BLaER1 (cell line): ENCODE results near the gene MAP1LC3B.

Experiments
- H3K27ac ChIP-seq: shearing (Covaris generic); formaldehyde crosslinking; 2 replicates; pipeline ENCODE4 v1.8.1; 2022
- H3K27me3 ChIP-seq: shearing (Covaris generic); formaldehyde crosslinking; 2 replicates; pipeline ENCODE4 v1.8.1; 2022
- H3K36me3 ChIP-seq: shearing (Covaris generic); formaldehyde crosslinking; 2 replicates; pipeline ENCODE4 v1.8.1; 2022
- H3K4me1 ChIP-seq: shearing (Covaris generic); formaldehyde crosslinking; 2 replicates; pipeline ENCODE4 v1.8.1; 2022
- H3K4me2 ChIP-seq: shearing (Covaris generic); formaldehyde crosslinking; 2 replicates; pipeline ENCODE4 v1.8.1; 2022
- H3K4me3 ChIP-seq: shearing (Covaris generic); formaldehyde crosslinking; 2 replicates; pipeline ENCODE4 v1.8.1; 2022
- H3K9ac ChIP-seq: shearing (Covaris generic); formaldehyde crosslinking; 2 replicates; pipeline ENCODE4 v1.8.1; 2022
- H3K9me3 ChIP-seq: shearing (Covaris generic); formaldehyde crosslinking; 2 replicates; pipeline ENCODE4 v1.8.1; 2022
- H4K20me1 ChIP-seq: shearing (Covaris generic); formaldehyde crosslinking; 2 replicates; pipeline ENCODE4 v1.8.1; 2022
- Cebpa-rat ChIP-seq: shearing (Covaris generic); IDR thresholded peaks from 2 replicates; pipeline ENCODE4 v1.8.1; 2022

MAP1LC3B gene

DNA sequence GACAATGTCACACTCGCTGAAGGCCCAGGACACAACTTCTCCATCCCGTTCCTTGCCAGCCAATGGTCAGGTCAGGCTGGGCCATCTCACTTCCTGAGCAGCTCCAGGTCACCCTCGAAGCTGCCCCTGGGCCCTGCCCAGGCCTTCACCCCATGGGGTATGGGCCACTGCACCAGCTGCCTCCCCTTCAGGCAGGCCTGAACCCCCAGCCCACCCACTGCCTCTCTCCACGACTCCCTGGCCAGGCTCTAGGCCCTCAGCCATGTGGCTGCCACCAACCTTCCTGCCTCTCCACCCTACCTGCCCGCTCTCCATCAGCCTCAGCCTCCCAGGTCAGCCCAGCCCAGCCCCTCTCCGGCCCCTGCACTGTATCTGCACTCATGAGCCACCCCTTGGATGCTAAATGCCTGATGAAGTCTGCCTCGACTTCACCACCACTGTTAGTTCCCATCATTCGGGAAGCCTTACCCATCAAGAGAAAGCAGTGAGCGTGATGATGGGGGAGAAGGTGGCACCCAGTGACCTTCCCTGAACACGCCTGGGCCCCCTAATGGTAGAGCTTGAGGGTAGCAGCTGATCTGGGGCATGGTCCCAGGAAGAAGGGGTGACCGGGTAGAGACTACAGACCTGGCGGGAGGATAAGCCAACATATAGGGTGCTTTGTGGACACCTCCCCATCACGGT, 44.1 kb upstream of the MAP1LC3B start:
- no peak for TF ChIP-seq Cebpa-rat
- H4K20me1 ChIP-seq = peaks cover 97% of the 10 kb centered on the region
- H3K36me3 ChIP-seq = peaks cover 88% of the 10 kb centered on the region
- no peak overlapping the region for H3K4me3 ChIP-seq
- H3K27ac ChIP-seq = no peak overlapping the region
- no peak overlapping the region for H3K4me2 ChIP-seq
- H3K9ac ChIP-seq = no peak overlapping the region
- H3K9me3 ChIP-seq = no peaks in the 10 kb centered on the region
- H3K4me1 ChIP-seq = 0 out of 2 replicates have a peak, but pooled peaks cover 6% of the 10 kb centered on the region
- H3K27me3 ChIP-seq = no peaks in the 10 kb centered on the region

DNA sequence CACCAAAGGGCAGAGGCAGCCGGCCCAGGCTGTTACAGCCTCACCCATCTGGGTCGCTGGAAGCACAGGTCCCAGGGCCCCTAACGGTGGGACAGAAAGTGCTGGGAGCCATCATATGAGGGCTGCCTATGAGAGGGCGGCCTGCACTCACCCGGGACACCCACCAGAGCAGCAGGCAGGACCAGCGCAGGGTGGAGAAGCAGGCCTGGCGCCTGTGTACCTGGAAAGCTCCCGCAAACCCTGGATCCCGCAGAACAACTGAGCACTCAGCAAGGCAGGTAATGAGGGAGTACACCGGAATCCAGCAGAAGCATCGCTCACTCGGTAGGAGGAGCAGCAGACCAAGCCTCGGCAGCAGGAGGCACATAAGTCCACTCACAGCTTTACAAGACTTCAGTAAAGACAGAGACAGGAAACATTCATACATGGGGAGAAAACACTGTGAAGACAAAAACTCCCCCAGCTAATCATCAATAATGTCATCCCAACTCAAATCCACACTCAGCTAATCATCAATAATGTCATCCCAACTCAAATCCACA, 43.4 kb upstream of the MAP1LC3B start:
- Histone ChIP-seq H3K4me3 (no peak overlapping the region), H4K20me1 (peaks cover 97% of the 10 kb centered on the region), H3K4me2 (no peak overlapping the region), H3K4me1 (0 out of 2 replicates have a peak, but pooled peaks cover 6% of the 10 kb centered on the region), H3K27ac (no peak overlapping the region), H3K9me3 (no peaks in the 10 kb centered on the region), H3K27me3 (no peaks in the 10 kb centered on the region), H3K9ac (no peak overlapping the region), H3K36me3 (peaks cover 88% of the 10 kb centered on the region)
- no peak for TF ChIP-seq Cebpa-rat

DNA sequence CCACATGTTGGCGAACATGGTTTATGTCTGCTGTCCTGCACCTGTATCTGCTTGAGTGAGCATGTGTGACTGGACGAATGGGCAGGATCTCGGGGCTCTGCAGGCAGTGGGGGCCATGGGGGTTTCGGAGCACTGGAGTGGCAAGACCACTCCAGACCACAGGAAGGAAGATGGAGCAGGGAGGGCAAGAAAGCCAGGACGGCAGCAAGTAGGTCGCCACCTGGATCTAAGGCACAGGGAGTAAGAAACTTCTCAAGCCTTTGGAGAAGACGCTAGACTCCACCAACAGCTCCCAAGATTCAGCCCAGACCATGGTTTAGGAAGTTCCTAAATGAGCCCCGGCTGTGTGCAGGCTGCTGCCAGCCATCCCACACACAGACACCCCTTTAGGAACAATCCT, 42.1 kb upstream of the MAP1LC3B start:
- Histone ChIP-seq H3K4me3 (no peak overlapping the region), H4K20me1 (peaks cover 97% of the 10 kb centered on the region), H3K27ac (no peak overlapping the region), H3K4me1 (0 out of 2 replicates have a peak, but pooled peaks cover 6% of the 10 kb centered on the region), H3K4me2 (no peak overlapping the region), H3K9ac (no peak overlapping the region), H3K36me3 (peaks cover 93% of the 10 kb centered on the region), H3K9me3 (no peaks in the 10 kb centered on the region), H3K27me3 (no peaks in the 10 kb centered on the region)
- no peak for TF ChIP-seq Cebpa-rat

DNA sequence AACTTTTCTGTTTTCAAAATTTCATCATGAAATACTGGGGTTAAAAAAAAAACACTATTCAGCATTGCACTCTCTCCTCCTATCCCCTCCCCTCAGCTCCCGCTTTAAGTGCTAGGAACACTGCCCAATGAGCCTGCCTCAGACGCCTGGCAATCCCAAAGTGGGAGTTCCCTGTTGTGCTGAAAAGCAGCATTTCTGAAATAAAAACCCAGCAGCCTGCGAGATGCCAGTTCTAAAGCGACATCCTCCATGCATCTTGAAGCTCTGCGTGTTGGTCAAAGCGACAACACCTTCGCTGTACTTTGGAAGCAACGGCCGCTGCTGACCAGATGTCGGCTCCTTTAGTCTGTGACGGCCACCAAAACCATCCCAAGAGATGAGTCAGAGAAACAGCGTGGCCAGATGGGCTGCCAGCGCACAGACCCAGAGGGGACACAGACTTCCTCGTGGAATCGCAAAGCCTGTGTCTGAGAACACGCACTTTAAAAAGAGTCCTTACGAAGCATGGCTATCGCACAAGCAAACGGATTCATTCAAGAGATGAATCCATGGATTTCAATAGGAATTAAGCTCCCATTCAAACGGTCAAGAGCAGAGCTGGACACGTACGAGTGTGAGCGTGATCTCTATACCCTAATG, 41.3 kb upstream of the MAP1LC3B start:
- peaks cover 100% of the 10 kb centered on the region for H4K20me1 ChIP-seq
- H3K36me3 ChIP-seq = peaks cover 95% of the 10 kb centered on the region
- H3K27ac ChIP-seq = no peak overlapping the region
- H3K4me2 ChIP-seq = no peak overlapping the region
- no peak for TF ChIP-seq Cebpa-rat
- H3K27me3 ChIP-seq = no peaks in the 10 kb centered on the region
- no peak overlapping the region for H3K9ac ChIP-seq
- H3K9me3 ChIP-seq = no peaks in the 10 kb centered on the region
- H3K4me1 ChIP-seq = 0 out of 2 replicates have a peak, but pooled peaks cover 6% of the 10 kb centered on the region
- no peak overlapping the region for H3K4me3 ChIP-seq

DNA sequence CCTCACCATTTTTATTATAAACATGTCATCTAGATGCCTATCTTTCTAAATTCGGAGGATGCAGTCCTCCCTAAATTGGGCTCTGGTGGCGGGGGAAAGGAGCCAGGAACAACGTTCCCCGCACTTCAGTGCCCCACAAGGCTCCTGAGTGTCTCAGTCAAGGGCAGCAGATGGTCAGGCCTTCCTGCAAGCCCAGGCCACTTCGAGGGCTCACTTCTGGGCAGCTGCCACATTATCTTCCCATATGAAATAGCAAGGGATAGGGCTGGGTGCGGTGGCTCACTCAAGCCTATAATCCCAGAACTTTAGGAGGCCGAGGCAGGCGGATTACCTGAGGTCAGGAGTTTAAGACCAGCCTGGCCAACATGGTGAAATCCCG, 40.8 kb upstream of the MAP1LC3B start:
- Histone ChIP-seq H4K20me1 (peaks cover 100% of the 10 kb centered on the region), H3K36me3 (peaks cover 95% of the 10 kb centered on the region), H3K27me3 (no peaks in the 10 kb centered on the region), H3K9ac (no peak overlapping the region), H3K4me2 (no peak overlapping the region), H3K9me3 (no peaks in the 10 kb centered on the region), H3K4me3 (no peak overlapping the region), H3K27ac (no peak overlapping the region), H3K4me1 (0 out of 2 replicates have a peak, but pooled peaks cover 6% of the 10 kb centered on the region)
- TF ChIP-seq Cebpa-rat = no peak

DNA sequence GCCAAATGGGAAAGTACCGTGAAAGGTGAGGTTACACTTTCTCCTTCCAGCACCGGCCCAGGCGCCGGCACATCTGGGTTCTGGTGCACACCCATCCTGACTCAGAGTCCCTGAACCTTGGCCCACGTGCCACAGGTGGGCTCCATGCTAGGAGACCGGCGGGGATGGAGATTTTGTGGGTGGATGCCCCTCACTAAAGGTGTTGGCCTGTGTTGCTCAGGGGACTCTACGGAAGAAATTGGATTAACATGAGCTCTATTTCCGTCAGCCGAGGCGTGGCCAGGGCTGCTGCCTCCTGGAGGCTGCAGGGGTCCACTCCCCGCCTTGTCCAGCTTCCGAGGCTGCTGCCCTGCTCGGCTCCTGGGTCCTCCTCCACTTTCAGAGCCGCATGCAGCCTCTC, 39.3 kb upstream of the MAP1LC3B start:
- peaks cover 100% of the 10 kb centered on the region for H4K20me1 ChIP-seq
- no peak overlapping the region for H3K27ac ChIP-seq
- H3K9ac ChIP-seq = no peak overlapping the region
- no peaks in the 10 kb centered on the region for H3K9me3 ChIP-seq
- H3K36me3 ChIP-seq = peaks cover 95% of the 10 kb centered on the region
- H3K4me1 ChIP-seq = 0 out of 2 replicates have a peak, but pooled peaks cover 6% of the 10 kb centered on the region
- H3K27me3 ChIP-seq = no peaks in the 10 kb centered on the region
- no peak overlapping the region for H3K4me2 ChIP-seq
- H3K4me3 ChIP-seq = no peak overlapping the region
- TF ChIP-seq Cebpa-rat = no peak

DNA sequence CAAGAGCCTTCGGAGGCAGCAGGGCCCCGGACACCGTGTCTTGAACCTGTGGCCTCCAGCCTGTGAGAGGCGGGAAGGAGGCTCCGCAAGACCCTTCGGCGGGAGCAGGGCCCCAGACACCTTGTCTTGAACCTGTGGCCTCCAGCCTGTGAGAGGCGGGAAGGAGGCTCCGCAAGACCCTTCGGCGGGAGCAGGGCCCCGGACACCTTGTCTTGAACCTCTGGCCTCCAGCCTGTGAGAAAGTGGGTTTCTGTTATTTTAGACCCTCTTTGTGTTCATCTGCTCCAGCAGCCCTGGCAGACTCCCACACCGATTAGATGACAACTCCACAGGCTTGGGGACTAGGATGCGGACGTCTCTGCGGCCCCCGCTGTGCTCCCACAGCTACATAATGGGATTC, 38.5 kb upstream of the MAP1LC3B start:
- Histone ChIP-seq H3K9me3 (no peaks in the 10 kb centered on the region), H4K20me1 (peaks cover 100% of the 10 kb centered on the region), H3K4me1 (0 out of 2 replicates have a peak, but pooled peaks cover 6% of the 10 kb centered on the region), H3K36me3 (peaks cover 95% of the 10 kb centered on the region), H3K9ac (no peak overlapping the region), H3K4me3 (no peak overlapping the region), H3K4me2 (no peak overlapping the region), H3K27me3 (no peaks in the 10 kb centered on the region), H3K27ac (no peak overlapping the region)
- TF ChIP-seq Cebpa-rat = no peak

DNA sequence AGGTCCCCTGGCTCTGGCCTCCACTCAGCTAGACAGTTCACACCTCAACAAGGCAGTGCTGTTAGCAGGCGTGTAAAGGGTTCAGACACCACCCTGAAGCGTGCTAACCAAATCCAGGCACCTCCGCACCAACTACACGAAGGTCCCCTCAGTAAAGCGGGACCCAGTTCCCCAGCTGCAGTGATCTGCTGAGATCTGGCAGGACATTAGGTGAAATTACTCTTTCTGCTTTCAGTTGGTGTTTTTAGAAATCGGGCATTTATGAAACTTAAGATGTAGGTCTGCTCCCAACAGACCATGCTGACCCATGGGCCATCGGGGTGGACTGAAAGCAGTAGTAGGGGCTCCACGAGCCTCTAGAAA, 35.7 kb upstream of the MAP1LC3B start:
- no peak overlapping the region for H3K27ac ChIP-seq
- no peak overlapping the region for H3K4me2 ChIP-seq
- no peaks in the 10 kb centered on the region for H3K27me3 ChIP-seq

DNA sequence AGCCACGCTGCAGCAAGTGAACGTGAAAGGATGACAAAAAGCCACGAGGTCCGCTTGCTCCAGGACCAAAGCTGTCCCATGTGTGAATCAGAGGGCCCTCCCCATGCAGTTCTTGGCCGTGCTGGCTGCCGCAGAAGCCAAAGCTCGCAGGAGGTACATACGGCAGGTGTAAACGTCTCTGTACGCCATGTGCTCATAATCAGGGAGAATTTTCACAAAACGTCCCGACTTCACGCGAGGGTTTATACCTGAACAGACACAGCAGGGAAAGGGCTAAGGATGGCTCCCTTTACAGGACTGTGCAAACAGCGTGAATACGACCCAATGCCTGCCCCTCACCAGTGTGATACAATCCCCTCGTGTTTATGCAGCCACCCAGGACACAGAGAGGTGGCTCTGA, 33.9 kb upstream of the MAP1LC3B start:
- Histone ChIP-seq H3K36me3 (peaks cover 98% of the 10 kb centered on the region), H3K9ac (no peak overlapping the region), H3K4me1 (peaks cover 9% of the 10 kb centered on the region), H3K27me3 (no peaks in the 10 kb centered on the region), H3K9me3 (no peaks in the 10 kb centered on the region), H3K27ac (no peak overlapping the region), H3K4me3 (no peak overlapping the region), H4K20me1 (peaks cover 100% of the 10 kb centered on the region), H3K4me2 (no peak overlapping the region)
- TF ChIP-seq Cebpa-rat = no peak

More for the DNA sequence above, 35.7 kb upstream of the MAP1LC3B start:
- Histone ChIP-seq H3K4me3 (no peak overlapping the region), H3K9me3 (no peaks in the 10 kb centered on the region), H3K36me3 (peaks cover 96% of the 10 kb centered on the region), H3K4me1 (no peaks in the 10 kb centered on the region), H4K20me1 (peaks cover 100% of the 10 kb centered on the region), H3K9ac (no peak overlapping the region)
- no peak for TF ChIP-seq Cebpa-rat

DNA sequence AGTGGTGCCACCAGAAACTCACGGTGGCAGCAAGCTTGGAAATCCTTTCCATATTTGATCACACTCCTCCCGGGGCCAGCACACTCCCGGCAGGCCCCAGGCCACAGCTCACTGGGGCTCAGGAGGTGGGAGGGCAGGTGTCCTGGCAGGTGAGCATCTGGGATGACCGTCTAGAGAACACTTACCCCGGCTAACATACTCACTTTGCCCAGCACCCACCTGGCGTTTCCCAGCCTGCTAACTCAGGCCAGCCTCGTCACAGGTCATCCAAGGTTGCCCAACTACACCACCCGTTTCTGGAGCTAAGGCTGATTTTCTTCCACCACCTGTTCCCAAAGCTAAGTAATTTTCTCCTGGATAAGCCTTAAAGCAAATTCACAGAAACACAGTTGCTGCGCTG, 33.4 kb upstream of the MAP1LC3B start:
- Histone ChIP-seq H4K20me1 (peaks cover 100% of the 10 kb centered on the region), H3K9ac (no peak overlapping the region), H3K9me3 (no peaks in the 10 kb centered on the region), H3K36me3 (peaks cover 96% of the 10 kb centered on the region), H3K4me2 (no peak overlapping the region), H3K4me1 (peaks cover 13% of the 10 kb centered on the region), H3K27me3 (no peaks in the 10 kb centered on the region), H3K27ac (no peak overlapping the region), H3K4me3 (no peak overlapping the region)
- TF ChIP-seq Cebpa-rat = no peak
